GM18951 (cell line): ENCODE data around the gene KIF18B.

Source experiments
- POLR2A ChIP-seq: IDR thresholded peaks from 4 replicates; pipeline ENCODE4 v1.6.1; 2011; ENCODE audit warnings: mild to moderate bottlenecking; ENCODE audit not compliant: insufficient read length, insufficient read depth; ENCODE audit errors: extremely low read depth
- in situ Hi-C: fragments of 300-500 bp; cut with MboI; formaldehyde crosslinking; loops from one replicate; pipeline ENCODE4 v1.12.0; 2022; ENCODE audit warnings: low sequenced_read_pairs, mixed read lengths, inconsistent platforms; ENCODE audit not compliant: unreplicated experiment

Gene KIF18B

GRCh38 chr17:44898768-44899073, 48.9 kb downstream of the KIF18B start:
- TF ChIP-seq POLR2A, result no peak
- in situ Hi-C loops, result no loop called here

- TF ChIP-seq POLR2A, result no peak
- in situ Hi-C loops, result no loop called here
These were observed 52.9 kb downstream of the KIF18B start for GRCh38 chr17:44894642-44895041.

GRCh38 chr17:44892250-44892649, 55.3 kb downstream of the KIF18B start:
- in situ Hi-C loops, result no loop called here
- TF ChIP-seq POLR2A, result no peak

- no peak for TF ChIP-seq POLR2A
- in situ Hi-C loops, result no loop called here
These were observed 58.6 kb downstream of the KIF18B start for GRCh38 chr17:44889003-44889402.

- no peak for TF ChIP-seq POLR2A
- in situ Hi-C loops, result no loop called here
These were observed 59.3 kb downstream of the KIF18B start for GRCh38 chr17:44887971-44888954.

- in situ Hi-C loops, result no loop called here
- no peak for TF ChIP-seq POLR2A
These were observed 60.6 kb downstream of the KIF18B start for GRCh38 chr17:44887016-44887415.

GRCh38 chr17:44884941-44885340, 62.6 kb downstream of the KIF18B start:
- in situ Hi-C loops, result no loop called here
- no peak for TF ChIP-seq POLR2A

GRCh38 chr17:44881145-44881544, 66.4 kb downstream of the KIF18B start:
- no peak for TF ChIP-seq POLR2A
- in situ Hi-C loops, result no loop called here

- in situ Hi-C loops, result no loop called here
- TF ChIP-seq POLR2A, result no peak
These were observed 67.5 kb downstream of the KIF18B start for GRCh38 chr17:44880062-44880461.

GRCh38 chr17:44879376-44879775, 68.2 kb downstream of the KIF18B start:
- in situ Hi-C loops, result no loop called here
- no peak for TF ChIP-seq POLR2A

- in situ Hi-C loops, result no loop called here
- no peak for TF ChIP-seq POLR2A
These were observed 68.8 kb downstream of the KIF18B start for GRCh38 chr17:44878627-44879221.

- TF ChIP-seq POLR2A, result no peak
- in situ Hi-C loops, result no loop called here
These were observed 70.5 kb downstream of the KIF18B start for GRCh38 chr17:44877121-44877520.

GRCh38 chr17:44875761-44876160, 71.8 kb downstream of the KIF18B start:
- TF ChIP-seq POLR2A, result no peak

More at GRCh38 chr17:44875761-44876160, 71.8 kb downstream of the KIF18B start:
- in situ Hi-C loops, result no loop called here
